Lung (tissue), 12 donors: ENCODE data around the gene PAPPA2. TPM values are rescaled to one million over a fixed set of nuclear protein-coding genes. Genes with fewer than 3 reads are reported as not detected.

Experiments
- ATAC-seq: fragments of 200-7000 bp; cut with Tn5 transposase; one replicate; pipeline ENCODE4 v1.9.1; 2020; ENCODE audit warnings: moderate number of reproducible peaks; ENCODE audit not compliant: insufficient read depth, low FRiP score
- DNase-seq, 3 donors: peaks; one replicate each; pipeline ENCODE4 v3.0.0-alpha.2; 2013 to 2017
- H3K27ac ChIP-seq, 2 donors: one replicate each; pipeline ENCODE4 v1.5.1; 2013; ENCODE audit warnings: mild to moderate bottlenecking in 2 of 2, moderate library complexity in 2 of 2, control low read depth in 1 of 2, inconsistent platforms in 1 of 2, low read depth in 1 of 2, low read length in 1 of 2
- H3K27me3 ChIP-seq, 3 donors: one replicate each; pipeline ENCODE4 v1.5.1; 2013; ENCODE audit warnings: low read length in 2 of 3; ENCODE audit not compliant: control insufficient read depth in 3 of 3, insufficient read depth in 3 of 3
- H3K36me3 ChIP-seq, 4 donors: one replicate each; pipeline ENCODE4 v1.5.1; 2013; ENCODE audit warnings: low read length in 4 of 4, mild to moderate bottlenecking in 1 of 4, moderate library complexity in 1 of 4; ENCODE audit not compliant: control insufficient read depth in 4 of 4, insufficient read depth in 4 of 4
- H3K4me1 ChIP-seq, 5 donors: one replicate each; pipeline ENCODE4 v1.5.1; 2013; ENCODE audit warnings: low read length in 5 of 5, mild to moderate bottlenecking in 2 of 5, moderate library complexity in 1 of 5; ENCODE audit not compliant: control insufficient read depth in 5 of 5, insufficient read depth in 5 of 5
- H3K4me3 ChIP-seq: one replicate; pipeline ENCODE4 v1.5.1; 2013; ENCODE audit warnings: mild to moderate bottlenecking, control low read depth, moderate library complexity
- H3K9ac ChIP-seq, 2 donors: one replicate each; pipeline ENCODE4 v1.5.1; 2013; ENCODE audit warnings: low read length in 2 of 2, control low read depth in 1 of 2; ENCODE audit not compliant: insufficient read depth in 1 of 2
- H3K9me3 ChIP-seq, 4 donors: one replicate each; pipeline ENCODE4 v1.5.1; 2013; ENCODE audit warnings: low read length in 3 of 4, mild to moderate bottlenecking in 1 of 4, moderate library complexity in 1 of 4; ENCODE audit not compliant: control insufficient read depth in 4 of 4, insufficient read depth in 3 of 4
- CTCF ChIP-seq: IDR thresholded peaks from 2 replicates; pipeline ENCODE4 v1.5.1; 2012; ENCODE audit warnings: mild to moderate bottlenecking; ENCODE audit errors: control extremely low read depth, extremely low read depth
- WGBS, 2 donors: extraction: QIAGEN DNeasy Blood & Tissue Kit; methylation state at CpG; one replicate each; pipeline ENCODE4 v1.1.7; 2013; 5-methylcytosine and 5-hydroxymethylcytosine counted together
- polyA plus RNA-seq, 2 donors: library from polyadenylated mRNA; stranded (reverse); fragments of 200-250 nt; gene quantifications; one replicate each; pipeline ENCODE4 v1.2.1, GENCODE V29; 2013
- total RNA-seq, 2 donors: library from RNA; depleted of rRNA in 1 of 2; stranded (reverse); fragments of >200 nt in 1 of 2; gene quantifications; one replicate each; pipeline ENCODE4 v1.2.1, GENCODE V29; 2014 to 2021
- donor health status: control.
- donor health status: control.
- donor health status: Bipolar disorder and iron deficiency.
- donor health status: healthy.
- donor health status: DM: yes; HTN: yes; CAD: no.

The PAPPA2 gene
- total and polyA plus RNA-seq, 4 donors, result 0.02 to 0.55 (median 0.32) TPM

GRCh38 chr1:176742322-176742721 is 279.3 kb downstream of the PAPPA2 start:
- Histone ChIP-seq H3K27me3 (no peaks in the 10 kb centered on the region), H3K27ac (no peak overlapping the region), H3K9me3 (peaks cover 0 to 2% (median 0%) of the 10 kb centered on the region in 4 donors), H3K36me3 (no peaks in the 10 kb centered on the region), H3K4me3 (no peak overlapping the region), H3K9ac (no peak overlapping the region), H3K4me1 (peaks cover 0 to 4% (median 0%) of the 10 kb centered on the region in 5 donors)
- TF ChIP-seq CTCF, result no peak
- 69 to 70% methylated on average over 2 of the region's 2 CpGs for WGBS, 2 donors
- ATAC-seq, result no peak
- DNase-seq, result no peak

GRCh38 chr1:176744142-176744541 is 281.2 kb downstream of the PAPPA2 start:
- Histone ChIP-seq H3K27me3 (no peaks in the 10 kb centered on the region), H3K9ac (no peak overlapping the region), H3K4me1 (peaks cover 0 to 4% (median 0%) of the 10 kb centered on the region in 5 donors), H3K9me3 (peaks cover 0 to 6% (median under 1%) of the 10 kb centered on the region in 4 donors), H3K27ac (no peak overlapping the region), H3K36me3 (no peaks in the 10 kb centered on the region), H3K4me3 (no peak overlapping the region)
- ATAC-seq, result no peak
- WGBS, 2 donors, result 78 to 85% methylated on average over 1 of the region's 1 CpG
- no peak for TF ChIP-seq CTCF
- no peak for DNase-seq

GRCh38 chr1:176745945-176746344 is 283.0 kb downstream of the PAPPA2 start:
- H3K27ac ChIP-seq, result no peak overlapping the region
- peaks cover 0 to 6% (median 2%) of the 10 kb centered on the region in 4 donors for H3K9me3 ChIP-seq
- H3K9ac ChIP-seq, result no peak overlapping the region
- H3K27me3 ChIP-seq, result no peaks in the 10 kb centered on the region
- no peak overlapping the region for H3K4me3 ChIP-seq
- no peak for TF ChIP-seq CTCF
- no peak for ATAC-seq
- H3K4me1 ChIP-seq, result peaks cover 0 to 4% (median 0%) of the 10 kb centered on the region in 5 donors
- no peak for DNase-seq
- 62 to 77% methylated on average over 1 of the region's 1 CpG for WGBS, 2 donors
- no peaks in the 10 kb centered on the region for H3K36me3 ChIP-seq

GRCh38 chr1:176752505-176752904 is 289.5 kb downstream of the PAPPA2 start:
- H3K4me3 ChIP-seq, result no peak overlapping the region
- H3K27me3 ChIP-seq, result no peaks in the 10 kb centered on the region
- H3K9me3 ChIP-seq, result peaks cover 0 to 6% (median under 1%) of the 10 kb centered on the region in 4 donors
- no peak for TF ChIP-seq CTCF
- H3K36me3 ChIP-seq, result no peaks in the 10 kb centered on the region
- no peak for DNase-seq
- no peaks in the 10 kb centered on the region for H3K4me1 ChIP-seq
- no peak overlapping the region for H3K9ac ChIP-seq
- no peak for ATAC-seq
- 85 to 88% methylated on average over 2 of the region's 2 CpGs for WGBS, 2 donors
- no peak overlapping the region for H3K27ac ChIP-seq
